Measurements from ENCODE around the gene IFI30.

DNA sequence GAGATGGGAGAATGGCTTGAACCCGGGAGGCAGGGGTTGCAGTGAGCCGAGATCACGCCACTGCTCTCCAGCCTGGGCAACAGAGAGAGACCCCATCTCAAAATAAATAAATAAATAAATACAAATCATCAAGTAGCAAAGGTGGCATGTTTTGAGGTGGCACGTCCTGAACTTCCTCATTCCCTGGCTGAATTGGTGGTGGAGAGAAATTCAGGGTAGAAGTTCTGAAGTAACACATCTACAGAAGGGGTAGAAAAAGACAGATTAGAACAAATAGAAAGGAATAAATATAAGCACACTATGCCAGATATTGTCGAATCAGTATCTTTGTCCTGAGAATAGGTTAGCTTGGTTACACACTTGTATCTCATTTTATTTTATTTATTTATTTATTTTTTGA, 6.3 kb downstream of the IFI30 start:
- TF ChIP-seq, protein P1, sequence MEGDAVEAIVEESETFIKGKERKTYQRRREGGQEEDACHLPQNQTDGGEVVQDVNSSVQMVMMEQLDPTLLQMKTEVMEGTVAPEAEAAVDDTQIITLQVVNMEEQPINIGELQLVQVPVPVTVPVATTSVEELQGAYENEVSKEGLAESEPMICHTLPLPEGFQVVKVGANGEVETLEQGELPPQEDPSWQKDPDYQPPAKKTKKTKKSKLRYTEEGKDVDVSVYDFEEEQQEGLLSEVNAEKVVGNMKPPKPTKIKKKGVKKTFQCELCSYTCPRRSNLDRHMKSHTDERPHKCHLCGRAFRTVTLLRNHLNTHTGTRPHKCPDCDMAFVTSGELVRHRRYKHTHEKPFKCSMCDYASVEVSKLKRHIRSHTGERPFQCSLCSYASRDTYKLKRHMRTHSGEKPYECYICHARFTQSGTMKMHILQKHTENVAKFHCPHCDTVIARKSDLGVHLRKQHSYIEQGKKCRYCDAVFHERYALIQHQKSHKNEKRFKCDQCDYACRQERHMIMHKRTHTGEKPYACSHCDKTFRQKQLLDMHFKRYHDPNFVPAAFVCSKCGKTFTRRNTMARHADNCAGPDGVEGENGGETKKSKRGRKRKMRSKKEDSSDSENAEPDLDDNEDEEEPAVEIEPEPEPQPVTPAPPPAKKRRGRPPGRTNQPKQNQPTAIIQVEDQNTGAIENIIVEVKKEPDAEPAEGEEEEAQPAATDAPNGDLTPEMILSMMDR (IDR thresholded peaks at IDR 0.05; ENCODE audit: extremely low read depth in 1 of 2, insufficient read depth in 1 of 2, low read depth in 1 of 2, low read length in 2 of 2) = no peak
- TF ChIP-seq POLR2A (IDR thresholded peaks at IDR 0.05; ENCODE audit: low read depth, low read length) (no peak), POLR2AphosphoS5 (IDR thresholded peaks at IDR 0.05; ENCODE audit: insufficient read depth, low read depth, low read length) (no peak)
- TF ChIP-seq, protein P2, sequence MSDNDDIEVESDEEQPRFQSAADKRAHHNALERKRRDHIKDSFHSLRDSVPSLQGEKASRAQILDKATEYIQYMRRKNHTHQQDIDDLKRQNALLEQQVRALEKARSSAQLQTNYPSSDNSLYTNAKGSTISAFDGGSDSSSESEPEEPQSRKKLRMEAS (IDR thresholded peaks at IDR 0.05; ENCODE audit: insufficient read depth, insufficient read length) = no peak

Measured in endothelial cell of umbilical vein (primary cell).